ENCODE measurements around the gene ASCC3.

DNA sequence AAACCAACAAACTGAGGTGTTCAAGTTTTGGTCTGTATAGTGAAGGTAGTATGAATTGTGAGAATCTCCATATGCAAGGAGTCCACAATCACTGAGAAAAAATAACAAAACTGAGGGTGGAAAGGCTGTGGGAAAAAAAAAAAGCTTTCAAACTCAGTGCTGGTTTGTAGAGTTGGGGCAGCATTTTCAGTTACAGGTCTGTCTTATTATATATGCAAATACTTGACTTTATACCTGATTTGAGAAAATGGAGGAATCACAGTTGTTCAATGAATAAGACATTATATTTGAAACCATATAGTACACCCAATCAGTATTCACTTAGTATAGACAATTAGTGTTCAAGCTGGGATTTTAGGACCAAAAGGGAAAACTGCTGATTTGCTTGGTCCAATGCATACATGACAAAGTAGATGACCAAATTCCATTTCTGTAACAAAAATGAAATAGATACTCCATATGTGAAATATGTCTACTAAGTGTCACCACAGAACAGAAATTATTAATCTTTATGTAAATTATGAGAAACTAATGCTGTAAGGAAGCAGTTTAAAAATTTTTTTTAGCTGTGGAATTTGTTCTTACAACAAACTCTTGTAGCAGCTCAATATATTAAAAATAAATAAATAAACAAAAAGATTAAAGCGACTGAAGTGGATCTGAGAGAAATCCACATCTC, 187.7 kb downstream of the ASCC3 start:
- TF ChIP-seq, protein P1, sequence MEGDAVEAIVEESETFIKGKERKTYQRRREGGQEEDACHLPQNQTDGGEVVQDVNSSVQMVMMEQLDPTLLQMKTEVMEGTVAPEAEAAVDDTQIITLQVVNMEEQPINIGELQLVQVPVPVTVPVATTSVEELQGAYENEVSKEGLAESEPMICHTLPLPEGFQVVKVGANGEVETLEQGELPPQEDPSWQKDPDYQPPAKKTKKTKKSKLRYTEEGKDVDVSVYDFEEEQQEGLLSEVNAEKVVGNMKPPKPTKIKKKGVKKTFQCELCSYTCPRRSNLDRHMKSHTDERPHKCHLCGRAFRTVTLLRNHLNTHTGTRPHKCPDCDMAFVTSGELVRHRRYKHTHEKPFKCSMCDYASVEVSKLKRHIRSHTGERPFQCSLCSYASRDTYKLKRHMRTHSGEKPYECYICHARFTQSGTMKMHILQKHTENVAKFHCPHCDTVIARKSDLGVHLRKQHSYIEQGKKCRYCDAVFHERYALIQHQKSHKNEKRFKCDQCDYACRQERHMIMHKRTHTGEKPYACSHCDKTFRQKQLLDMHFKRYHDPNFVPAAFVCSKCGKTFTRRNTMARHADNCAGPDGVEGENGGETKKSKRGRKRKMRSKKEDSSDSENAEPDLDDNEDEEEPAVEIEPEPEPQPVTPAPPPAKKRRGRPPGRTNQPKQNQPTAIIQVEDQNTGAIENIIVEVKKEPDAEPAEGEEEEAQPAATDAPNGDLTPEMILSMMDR (IDR thresholded peaks at IDR 0.05): no peak
- no peak for TF ChIP-seq POLR2A (IDR thresholded peaks at IDR 0.05)

Data from lower leg skin (tissue), 3 donors.